HG03575 (cell line): ENCODE data around the gene TAS2R1.

Experiments used
- ATAC-seq: cut with Tn5 transposase; IDR thresholded peaks from one replicate; pipeline ENCODE4 v1.9.1; 2021; ENCODE audit not compliant: unreplicated experiment, insufficient number of reproducible peaks, low FRiP score; ENCODE audit errors: extremely low read depth

Gene TAS2R1, protein sequence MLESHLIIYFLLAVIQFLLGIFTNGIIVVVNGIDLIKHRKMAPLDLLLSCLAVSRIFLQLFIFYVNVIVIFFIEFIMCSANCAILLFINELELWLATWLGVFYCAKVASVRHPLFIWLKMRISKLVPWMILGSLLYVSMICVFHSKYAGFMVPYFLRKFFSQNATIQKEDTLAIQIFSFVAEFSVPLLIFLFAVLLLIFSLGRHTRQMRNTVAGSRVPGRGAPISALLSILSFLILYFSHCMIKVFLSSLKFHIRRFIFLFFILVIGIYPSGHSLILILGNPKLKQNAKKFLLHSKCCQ

DNA sequence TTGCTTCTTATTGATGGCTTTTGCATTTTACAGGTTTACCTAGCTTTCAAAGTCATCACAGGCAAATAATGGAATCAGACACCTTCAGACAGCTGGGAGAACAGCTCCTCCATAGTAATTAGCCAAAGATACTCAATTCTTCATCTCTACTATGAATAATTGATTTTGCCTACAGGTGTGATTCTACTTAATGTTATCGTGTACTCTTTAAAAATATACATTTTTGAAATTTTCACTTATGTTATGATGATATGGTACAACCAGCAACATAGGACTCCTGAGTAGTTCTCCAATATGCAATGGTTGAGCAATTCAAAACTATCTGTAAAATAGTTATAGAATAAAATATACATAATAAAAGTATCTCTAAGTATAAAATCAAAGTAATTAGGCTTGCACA is at the start of gene TAS2R1:
TAS2R1 (minus strand) TSS at position 101 of the 400 bp plus-strand sequence. CDS start 319 bp downstream, outside the sequence.
- no peak for ATAC-seq

DNA sequence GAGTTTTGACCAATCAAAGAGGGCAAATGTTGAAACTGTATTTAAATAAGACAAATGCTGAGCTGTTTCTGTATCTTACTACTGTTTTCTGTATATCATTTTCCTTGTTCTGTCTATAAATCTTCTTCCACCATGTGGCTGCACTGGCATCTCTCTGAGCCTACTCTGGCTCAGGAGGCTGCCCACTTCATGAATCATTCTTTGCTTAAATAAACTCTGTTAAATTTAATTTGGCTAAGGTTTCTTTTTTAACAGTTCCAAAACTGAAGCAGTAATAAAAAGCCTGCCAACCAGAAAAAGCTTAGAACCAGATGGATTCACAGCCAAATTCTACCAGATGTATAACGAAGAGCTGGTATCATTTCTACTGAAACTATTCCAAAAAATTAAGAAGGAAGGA is 40.2 kb upstream of the TAS2R1 start:
- no peak for ATAC-seq

DNA sequence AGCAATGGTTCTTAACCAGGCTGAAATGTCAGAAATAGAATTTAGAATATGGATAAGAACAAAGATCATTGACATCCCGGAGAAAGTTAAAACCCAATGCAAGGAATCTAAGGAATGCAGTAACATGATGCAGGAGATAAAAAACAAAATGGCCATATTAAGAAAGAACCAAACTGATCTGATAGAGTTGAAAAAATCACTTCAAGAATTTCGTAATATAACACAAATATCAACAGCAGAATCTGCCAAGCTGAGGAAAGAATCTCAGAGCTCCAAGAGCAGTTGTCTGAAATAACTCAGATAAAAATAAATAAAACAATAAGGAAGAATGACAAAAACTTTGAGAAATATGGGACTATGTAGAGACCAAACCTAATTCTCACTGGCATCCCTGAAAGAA is 37.8 kb upstream of the TAS2R1 start:
- no peak for ATAC-seq

DNA sequence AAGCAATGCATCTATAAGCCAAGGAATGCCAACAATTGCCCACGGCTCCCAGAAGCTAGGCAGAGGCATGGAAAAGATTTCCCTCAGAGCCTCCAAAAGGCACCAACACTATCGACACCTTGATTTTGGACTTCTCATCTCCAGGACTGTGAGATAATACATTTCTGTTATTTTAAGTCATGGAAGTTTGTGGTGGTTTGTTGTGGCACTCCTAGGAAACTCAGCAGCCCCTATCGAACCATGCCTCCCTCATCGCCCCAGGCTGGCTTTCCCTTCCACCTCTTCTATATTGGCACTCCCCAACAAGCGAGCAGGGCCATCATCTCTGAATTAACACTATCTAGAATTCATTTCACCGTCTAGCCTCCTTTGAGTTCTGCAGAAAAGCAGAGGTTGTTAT is 33.7 kb upstream of the TAS2R1 start:
- no peak for ATAC-seq

DNA sequence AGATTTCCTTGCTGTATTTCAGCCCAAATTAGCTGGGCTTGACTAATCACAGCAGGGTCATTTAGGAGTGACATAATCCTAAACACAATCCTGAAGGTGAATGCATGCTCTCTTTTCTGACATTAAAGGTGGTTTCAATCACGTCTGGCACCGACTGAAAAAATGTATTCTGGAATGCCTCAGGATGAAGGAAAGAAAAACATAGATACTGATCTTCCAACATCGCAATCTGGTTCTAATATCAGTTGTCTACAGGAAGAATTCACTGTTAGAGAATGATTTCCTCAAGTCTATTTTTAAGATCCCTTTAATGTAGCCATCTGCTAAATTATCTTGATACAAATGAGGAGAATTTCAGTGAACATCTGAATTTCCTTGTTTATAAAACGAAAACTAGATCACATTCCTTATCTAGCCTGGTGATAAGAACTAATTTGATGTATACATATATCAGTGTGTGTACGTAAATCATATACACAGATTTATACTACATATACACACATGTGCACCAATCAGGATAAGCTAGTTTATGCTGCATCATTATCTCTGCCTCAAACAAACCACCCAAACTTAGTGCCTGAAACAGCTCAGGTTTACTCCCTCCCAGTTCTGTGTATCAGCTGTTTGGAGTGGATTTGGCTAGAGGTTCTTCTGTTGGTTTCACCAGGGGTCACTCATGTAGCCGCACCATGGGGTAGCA is 31.3 kb upstream of the TAS2R1 start:
- no peak for ATAC-seq

DNA sequence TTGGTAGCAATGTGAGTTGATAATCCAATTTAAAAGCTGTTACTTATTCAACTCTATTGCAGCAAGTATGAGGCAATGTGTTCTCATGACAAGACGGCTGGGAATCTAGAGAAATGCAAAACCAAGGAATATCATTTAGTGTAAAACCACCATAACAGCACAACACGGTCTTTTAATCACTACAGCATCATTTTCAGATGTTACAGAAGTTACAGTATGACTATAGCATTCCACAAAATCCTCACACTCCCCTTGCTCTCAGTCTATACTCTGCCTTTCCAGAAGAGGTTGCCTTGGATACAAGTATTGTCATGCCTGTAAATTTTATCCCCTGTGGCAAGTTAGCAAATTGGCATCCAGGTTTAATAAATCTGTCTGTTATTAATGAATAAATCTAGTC is 28.6 kb upstream of the TAS2R1 start:
- ATAC-seq, result no peak

DNA sequence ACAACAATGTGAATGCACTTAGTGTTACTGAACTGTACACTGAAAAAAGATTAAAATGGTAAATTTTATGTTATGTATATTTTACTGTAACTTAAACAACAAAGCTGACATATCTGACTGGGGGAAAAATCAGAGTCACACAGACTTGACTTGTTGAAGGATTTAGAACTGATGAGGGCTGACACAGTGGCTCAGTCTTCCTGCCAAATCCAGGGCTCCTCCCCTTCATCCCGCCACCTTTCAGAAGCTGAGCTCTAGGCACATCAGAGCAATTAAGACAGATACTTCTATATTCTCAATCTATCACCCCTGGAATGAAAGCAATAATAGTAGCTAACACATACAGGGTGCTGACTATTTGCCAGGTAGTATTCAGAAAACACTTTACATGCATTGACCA is 27.7 kb upstream of the TAS2R1 start:
- no peak for ATAC-seq

DNA sequence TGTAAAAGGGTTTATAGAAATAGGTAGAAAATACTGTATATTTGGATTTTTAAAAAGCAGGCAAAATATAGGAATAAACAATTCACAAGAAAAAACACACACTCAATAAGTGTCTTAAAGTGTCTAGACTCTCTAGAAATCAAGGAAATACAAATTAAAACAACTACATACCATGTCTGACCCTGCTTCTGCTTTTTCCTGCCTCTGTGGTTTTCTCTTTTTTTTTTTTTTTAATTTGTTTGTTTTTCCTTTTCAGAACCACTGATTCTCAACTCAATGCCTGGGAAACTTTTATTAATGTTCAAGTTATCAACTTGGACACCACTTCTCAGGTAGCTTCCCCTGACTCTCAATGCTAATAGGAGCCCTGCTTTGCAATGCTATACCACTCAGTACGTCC is 25.5 kb upstream of the TAS2R1 start:
- no peak for ATAC-seq

DNA sequence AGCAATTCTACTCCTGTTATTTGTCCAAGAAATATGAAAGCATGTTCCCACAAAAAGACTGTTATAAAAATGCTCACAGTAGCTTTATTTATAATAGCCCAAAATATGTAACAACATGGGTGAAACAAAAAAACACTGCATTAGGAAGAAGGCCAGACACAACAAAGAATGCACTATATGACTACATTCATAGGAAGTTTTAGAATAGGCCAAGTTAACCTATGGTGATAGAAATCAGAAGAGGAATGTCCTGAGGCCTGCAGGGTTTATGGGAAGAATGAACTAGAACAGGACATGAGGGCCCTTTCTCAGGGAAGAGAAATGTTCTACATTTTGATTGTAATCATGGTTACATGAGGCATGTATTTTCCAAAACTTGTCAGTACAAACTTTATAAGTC is 24.7 kb upstream of the TAS2R1 start:
- ATAC-seq, result no peak

DNA sequence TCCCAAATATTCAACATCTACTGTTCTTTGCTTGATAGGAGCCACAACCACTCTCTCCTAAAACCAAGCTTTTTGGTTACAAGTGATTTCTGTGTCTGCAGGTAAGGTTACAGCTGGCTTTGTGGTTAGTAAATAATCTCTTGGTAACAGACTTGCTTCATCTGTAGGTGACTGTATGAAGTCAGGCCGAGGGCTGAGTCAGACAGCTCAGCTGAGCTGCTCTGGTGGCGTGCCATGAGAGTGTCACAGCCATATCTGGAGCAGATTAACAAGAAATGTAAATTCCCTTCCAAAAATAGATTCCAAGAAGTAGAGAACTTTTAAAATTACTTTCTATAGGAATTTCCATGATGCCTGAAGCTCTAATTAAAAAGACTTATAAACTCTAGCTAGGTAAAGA is 23.7 kb upstream of the TAS2R1 start:
- ATAC-seq, result peak; percentile 97

DNA sequence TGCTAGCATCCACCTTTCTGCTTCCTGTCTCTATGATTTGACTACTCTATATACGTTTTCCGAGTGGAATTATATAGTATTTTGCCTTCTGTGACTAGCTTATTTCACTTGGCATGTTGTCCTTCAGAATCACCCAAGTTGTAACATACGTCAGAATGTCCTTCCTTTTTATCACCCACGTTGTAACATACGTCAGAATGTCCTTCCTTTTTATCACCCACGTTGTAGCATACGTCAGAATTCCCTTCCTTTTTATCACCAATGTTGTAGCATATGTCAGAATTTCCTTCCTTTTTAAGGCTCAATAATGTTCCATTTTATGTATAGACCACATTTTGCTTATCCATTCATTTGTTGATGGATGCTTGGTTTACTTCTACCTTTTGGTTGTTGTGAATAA is 22.9 kb upstream of the TAS2R1 start:
- ATAC-seq, result no peak

DNA sequence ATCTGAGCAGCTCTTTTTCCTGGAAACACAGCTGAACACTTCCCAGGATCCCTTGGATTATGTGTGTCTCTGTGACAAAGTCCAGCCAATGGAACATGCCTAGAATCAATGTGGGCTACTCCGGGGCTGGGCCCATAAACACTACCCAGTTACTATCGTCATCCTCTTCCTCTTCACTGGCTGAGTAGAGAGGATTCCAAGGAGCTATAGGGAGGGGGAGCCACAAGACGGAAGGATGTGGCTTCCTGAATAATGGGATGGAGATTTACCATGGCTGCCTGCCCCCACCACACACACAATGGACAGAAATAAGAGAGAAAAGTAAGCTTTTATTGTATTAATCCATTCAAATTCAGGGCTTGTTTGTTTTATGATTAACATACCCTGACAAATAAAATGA is 22.1 kb upstream of the TAS2R1 start:
- no peak for ATAC-seq

DNA sequence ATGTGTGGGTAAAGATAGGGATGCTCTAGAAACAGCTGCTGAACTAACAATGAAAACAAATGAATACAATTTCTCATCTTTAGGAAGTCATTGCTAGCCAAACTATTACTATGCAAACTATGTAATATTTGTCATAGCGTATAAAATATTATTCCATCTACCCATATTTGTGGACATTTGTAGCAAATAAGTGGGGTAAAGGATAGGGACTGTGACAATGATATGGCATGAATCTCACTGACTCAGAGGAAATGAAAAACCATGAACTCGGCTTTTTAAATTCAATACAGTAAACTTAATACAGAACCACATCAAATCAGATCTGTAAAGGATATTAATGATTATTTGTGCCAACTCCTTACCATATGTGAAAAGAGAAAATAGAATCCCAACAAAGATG is 16.7 kb upstream of the TAS2R1 start:
- no peak for ATAC-seq

DNA sequence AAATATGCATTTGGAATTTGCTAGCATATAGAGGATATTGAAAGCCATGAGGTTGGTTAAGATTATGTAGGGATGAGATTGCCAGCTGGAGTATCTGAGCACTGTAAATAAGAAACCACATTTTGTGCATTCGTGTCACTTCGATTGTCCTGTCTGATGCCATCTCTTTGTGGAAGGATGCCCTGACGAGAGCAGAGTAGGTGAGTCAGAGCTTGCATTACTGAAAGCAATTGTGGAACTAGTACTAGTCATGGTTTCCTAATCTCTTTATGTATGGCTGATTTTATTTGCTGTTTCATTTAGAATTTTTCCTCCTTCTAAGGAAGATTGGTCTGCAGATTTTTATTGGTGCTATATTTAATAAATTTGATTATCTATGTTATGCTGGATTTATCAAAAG is 14.5 kb upstream of the TAS2R1 start:
- ATAC-seq, result no peak

DNA sequence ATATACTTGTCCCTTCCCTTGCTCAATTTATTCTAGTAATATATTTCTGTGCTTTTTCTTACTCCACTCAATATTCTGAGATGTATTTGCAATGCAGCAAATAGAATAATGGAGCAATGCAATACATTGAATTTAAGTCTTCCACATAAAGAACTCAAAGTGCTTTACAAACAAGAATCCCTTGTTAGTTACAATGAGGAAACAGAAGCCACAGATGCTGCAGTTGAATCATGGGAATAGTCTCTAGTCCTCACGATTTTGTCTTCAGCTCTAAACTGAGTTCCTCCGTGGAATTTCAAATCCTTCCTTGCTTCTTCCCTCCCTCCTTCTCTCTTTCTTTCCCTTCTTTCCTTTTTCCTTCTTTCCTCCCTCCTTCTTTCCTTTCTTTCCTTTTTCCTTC is 12.5 kb upstream of the TAS2R1 start:
- no peak for ATAC-seq

DNA sequence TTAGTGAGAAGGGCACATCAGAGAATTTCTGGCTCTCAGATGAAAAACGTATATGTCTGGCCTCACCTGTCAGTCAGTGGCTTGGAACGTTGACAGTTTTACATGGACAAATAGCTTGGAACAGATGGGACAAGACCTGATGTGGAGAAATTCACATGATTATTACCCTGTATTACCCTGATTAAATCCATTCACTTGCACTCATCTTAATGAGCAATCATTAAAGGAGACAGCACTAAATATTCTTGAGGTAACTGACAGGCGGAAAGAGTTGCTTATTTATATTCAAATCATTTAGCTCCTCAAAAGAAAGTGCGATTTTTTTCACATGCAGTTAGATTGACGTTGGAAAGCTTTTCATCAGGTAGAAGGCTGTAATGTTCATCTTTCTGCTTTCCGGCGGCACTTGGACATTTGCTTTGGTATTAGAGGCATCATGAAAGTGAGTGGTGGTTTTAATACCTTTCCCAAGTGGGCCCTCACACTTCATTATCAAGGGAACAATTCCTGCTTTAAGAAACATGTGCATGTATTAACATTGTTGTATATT is 11.7 kb upstream of the TAS2R1 start:
- no peak for ATAC-seq

DNA sequence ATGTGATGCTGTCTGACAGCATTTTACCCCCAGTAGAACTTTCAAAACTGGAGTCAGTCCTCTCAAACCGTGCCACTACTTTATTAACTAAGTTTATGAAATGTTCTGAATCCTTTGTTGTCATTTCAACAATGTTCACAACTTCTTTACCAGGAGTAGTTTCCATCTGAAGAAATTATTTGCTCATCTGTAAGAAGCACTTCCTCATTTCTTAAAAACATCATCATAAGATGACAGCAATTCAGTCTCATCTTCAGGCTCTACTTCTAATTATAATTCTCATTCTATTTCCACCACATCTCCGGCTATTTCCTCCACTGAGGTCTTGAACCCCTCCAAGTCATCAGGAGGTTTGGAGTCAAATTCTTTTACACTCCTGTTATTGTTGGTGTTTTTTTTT is 2.3 kb upstream of the TAS2R1 start:
- no peak for ATAC-seq

DNA sequence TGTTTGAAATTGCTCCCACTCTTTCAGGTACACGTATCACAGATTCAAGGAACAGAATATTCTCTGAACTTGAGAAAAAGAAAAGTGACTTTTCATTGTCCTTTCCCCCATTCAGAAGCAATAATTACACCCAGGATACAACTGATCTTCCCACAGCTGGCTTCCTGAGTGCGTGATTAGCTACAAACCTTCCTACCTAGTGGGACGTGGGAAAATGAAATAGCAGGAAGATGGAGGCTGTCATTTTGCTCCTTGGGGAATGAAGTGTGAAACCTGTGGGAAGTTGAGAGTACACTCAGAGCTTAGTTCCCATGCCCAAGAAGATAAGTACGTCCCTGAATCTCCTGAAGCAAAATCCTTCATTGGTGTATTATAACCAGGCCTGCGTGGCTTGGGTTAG is 2.6 kb downstream of the TAS2R1 start:
- ATAC-seq, result no peak

DNA sequence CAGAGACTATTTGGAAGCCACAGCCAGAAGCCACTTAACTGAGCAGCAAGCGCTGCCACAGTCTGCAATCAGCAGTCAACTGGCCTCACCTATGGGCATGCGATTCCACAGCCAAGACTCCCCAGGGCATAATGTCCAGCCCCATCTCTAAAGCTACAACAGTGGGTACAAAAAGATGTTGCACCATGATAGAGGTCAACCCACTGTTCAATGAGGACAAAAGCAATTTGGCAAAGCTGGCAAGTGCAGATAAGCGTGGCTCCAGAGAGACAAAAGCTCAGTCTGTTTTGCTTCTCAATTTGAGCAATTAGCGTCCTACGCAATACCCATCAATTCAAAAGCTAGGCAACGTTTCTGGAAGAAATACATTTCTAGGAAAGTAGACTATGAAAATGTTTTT is 3.2 kb downstream of the TAS2R1 start:
- ATAC-seq, result no peak

DNA sequence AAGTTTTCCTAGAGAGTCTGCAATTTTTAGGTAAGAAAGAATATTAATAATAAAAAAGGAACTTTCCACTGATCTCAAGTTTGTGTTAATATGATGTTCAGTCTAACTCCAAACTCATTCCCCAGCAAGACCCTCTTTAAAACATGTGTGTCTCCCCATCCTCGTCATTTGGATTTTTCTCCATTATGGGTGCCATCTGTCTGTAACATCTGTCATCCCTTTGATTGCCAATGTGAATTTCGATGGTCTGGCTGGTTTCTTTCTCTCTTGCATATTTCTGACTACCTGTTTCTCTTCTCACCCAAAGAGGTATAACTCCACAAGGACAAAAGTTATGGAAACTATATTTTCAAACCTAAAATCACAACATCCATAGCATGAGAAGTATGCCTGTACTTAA is 4.4 kb downstream of the TAS2R1 start:
- no peak for ATAC-seq

DNA sequence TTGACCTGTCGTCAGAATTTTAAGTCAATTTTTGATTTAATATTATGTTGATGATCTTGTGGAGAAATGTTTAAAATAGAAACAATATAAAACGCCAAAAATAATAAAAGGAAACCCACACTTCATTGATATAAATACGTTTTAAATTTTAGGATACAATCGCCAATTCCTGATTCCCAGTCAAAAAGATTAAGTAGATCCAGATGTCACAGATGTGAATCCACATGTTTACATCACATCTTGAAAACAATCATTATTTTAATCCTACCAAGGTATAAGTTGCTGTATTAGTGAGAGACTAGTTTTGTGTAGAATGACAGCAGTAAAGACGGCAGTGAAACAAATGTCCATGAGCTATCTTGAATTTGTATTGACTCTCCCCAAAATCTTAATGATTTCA is 4.9 kb downstream of the TAS2R1 start:
- ATAC-seq, result no peak
